Measurements from ENCODE around the gene MAPK10.

DNA sequence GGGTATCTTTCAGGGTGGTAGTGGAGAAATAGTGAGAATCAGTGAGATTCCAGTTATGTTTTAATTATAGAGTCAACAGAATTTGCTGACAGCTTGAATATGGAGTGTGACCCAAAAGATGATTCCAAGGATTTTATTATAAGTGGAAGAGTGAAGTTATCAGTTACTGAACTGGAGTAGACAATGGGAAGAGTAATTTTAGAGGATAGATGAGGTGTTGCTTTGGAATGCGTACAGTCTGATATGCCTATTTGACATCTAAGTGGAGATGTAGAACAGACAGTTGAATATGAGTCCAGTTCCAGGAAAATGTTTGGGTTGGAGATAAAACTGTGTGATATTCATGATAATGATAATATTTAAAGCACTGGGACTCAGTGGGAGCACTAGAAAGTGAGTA, 174.2 kb downstream of the MAPK10 start:
- TF ChIP-seq, protein P1, sequence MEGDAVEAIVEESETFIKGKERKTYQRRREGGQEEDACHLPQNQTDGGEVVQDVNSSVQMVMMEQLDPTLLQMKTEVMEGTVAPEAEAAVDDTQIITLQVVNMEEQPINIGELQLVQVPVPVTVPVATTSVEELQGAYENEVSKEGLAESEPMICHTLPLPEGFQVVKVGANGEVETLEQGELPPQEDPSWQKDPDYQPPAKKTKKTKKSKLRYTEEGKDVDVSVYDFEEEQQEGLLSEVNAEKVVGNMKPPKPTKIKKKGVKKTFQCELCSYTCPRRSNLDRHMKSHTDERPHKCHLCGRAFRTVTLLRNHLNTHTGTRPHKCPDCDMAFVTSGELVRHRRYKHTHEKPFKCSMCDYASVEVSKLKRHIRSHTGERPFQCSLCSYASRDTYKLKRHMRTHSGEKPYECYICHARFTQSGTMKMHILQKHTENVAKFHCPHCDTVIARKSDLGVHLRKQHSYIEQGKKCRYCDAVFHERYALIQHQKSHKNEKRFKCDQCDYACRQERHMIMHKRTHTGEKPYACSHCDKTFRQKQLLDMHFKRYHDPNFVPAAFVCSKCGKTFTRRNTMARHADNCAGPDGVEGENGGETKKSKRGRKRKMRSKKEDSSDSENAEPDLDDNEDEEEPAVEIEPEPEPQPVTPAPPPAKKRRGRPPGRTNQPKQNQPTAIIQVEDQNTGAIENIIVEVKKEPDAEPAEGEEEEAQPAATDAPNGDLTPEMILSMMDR (IDR thresholded peaks at IDR 0.05; ENCODE audit: control extremely low read depth in 1 of 3, insufficient read depth in 1 of 3, low read depth in 1 of 3, low read length in 3 of 3): no peak
- TF ChIP-seq EZH2 (IDR thresholded peaks at IDR 0.05; ENCODE audit: low read depth, low read length, severe bottlenecking) (no peak), EP300 (IDR thresholded peaks at IDR 0.05; ENCODE audit: borderline replicate concordance in 1 of 2, low read depth in 2 of 2, low read length in 2 of 2) (no peak), MAFK (IDR thresholded peaks at IDR 0.05; ENCODE audit: low read depth, low read length) (no peak), KDM5A (IDR thresholded peaks at IDR 0.05; ENCODE audit: low read length) (no peak), POLR2A (IDR thresholded peaks at IDR 0.05; ENCODE audit: control extremely low read depth in 1 of 2, low read depth in 2 of 2, low read length in 2 of 2) (no peak), CBX8 (IDR thresholded peaks at IDR 0.05; ENCODE audit: borderline replicate concordance, low read depth, low read length) (no peak), CEBPB (IDR thresholded peaks at IDR 0.05; ENCODE audit: low read depth, low read length) (no peak), CBX5 (IDR thresholded peaks at IDR 0.05; ENCODE audit: low read depth, low read length) (no peak), CREB1 (IDR thresholded peaks at IDR 0.05) (no peak), GABPA (IDR thresholded peaks at IDR 0.05; ENCODE audit: borderline replicate concordance, insufficient read depth, low read length) (no peak), SP4 (IDR thresholded peaks at IDR 0.05; ENCODE audit: low read length) (no peak), YY1 (IDR thresholded peaks at IDR 0.05; ENCODE audit: low read depth, low read length) (no peak)
- TF ChIP-seq, protein P2, sequence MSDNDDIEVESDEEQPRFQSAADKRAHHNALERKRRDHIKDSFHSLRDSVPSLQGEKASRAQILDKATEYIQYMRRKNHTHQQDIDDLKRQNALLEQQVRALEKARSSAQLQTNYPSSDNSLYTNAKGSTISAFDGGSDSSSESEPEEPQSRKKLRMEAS (IDR thresholded peaks at IDR 0.05): no peak
